ENCODE data around the gene ANKRD33B. TPM values are rescaled to one million over a fixed set of nuclear protein-coding genes. Genes with fewer than 3 reads are reported as not detected.

Gene ANKRD33B
- total and polyA plus RNA-seq, 2 donors (not counting 1 experiment from before 2014, with no cell fraction given): 7.7 to 7.8 TPM

DNA sequence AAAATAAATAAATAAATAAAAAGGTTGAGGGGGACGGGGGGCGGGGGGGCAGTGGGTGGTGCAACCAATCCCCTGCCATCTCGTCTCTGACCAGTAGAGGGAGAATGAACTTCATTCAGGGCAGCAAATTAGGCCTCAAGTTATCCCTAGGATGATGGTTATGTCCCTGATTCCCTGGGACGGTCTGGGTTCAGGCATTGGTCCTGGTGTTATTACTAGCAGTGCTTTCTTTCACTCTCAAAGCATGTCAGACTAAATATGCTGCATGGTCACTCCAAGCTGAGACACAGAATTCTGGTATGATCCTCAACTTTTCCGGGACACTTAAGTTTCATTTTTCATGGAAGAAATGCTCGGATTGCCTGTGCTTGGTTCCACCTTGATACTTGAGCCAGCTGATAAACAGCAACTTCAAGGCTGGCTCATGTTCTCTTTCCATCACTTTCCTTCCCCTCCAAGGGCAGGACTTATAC is 137.7 kb downstream of the ANKRD33B start:
- Histone ChIP-seq H3K36me3 (ENCODE audit: control insufficient read depth, insufficient read depth, low read length) (no peaks in the 10 kb centered on the region), H3K9ac (ENCODE audit: insufficient read depth, low read length) (no peak overlapping the region), H3K4me2 (ENCODE audit: extremely low read depth, insufficient read depth, low read length) (no peak overlapping the region), H3K79me2 (ENCODE audit: control insufficient read depth, insufficient read depth, low read length) (peaks cover 27% of the 10 kb centered on the region), H4K20me1 (ENCODE audit: control insufficient read depth, extremely low read depth, insufficient read depth, low read length) (no peaks in the 10 kb centered on the region), H3K27me3 (ENCODE audit: control insufficient read depth, insufficient read depth, low read length) (no peaks in the 10 kb centered on the region), H2AFZ (ENCODE audit: low read length) (no peak overlapping the region), H3K27ac (ENCODE audit: insufficient read depth, low read length) (peak overlapping the region; percentile 83), H3K4me1 (ENCODE audit: control insufficient read depth, extremely low read depth, insufficient read depth, low read length) (peaks cover 20% of the 10 kb centered on the region), H3K9me3 (ENCODE audit: control insufficient read depth, insufficient read depth, low read depth, low read length) (no peaks in the 10 kb centered on the region), H3K4me3 (replicated peaks in 1 of 4; ENCODE audit: control extremely low read depth in 1 of 4, insufficient read depth in 1 of 4, low read depth in 3 of 4, low read length in 4 of 4) (no peak overlapping the region)
- DNase-seq (ENCODE audit: low read depth in 2 of 2): peak; percentile 56 to 77
- TF ChIP-seq EZH2 (IDR thresholded peaks at IDR 0.05; ENCODE audit: low read length, missing control alignments): no peak
- TF ChIP-seq, protein P1, sequence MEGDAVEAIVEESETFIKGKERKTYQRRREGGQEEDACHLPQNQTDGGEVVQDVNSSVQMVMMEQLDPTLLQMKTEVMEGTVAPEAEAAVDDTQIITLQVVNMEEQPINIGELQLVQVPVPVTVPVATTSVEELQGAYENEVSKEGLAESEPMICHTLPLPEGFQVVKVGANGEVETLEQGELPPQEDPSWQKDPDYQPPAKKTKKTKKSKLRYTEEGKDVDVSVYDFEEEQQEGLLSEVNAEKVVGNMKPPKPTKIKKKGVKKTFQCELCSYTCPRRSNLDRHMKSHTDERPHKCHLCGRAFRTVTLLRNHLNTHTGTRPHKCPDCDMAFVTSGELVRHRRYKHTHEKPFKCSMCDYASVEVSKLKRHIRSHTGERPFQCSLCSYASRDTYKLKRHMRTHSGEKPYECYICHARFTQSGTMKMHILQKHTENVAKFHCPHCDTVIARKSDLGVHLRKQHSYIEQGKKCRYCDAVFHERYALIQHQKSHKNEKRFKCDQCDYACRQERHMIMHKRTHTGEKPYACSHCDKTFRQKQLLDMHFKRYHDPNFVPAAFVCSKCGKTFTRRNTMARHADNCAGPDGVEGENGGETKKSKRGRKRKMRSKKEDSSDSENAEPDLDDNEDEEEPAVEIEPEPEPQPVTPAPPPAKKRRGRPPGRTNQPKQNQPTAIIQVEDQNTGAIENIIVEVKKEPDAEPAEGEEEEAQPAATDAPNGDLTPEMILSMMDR (conservative IDR thresholded peaks at IDR 0.05 in 1 of 2, IDR thresholded peaks at IDR 0.05 in 1 of 2; ENCODE audit: low read depth in 1 of 2, low read length in 2 of 2): peak; percentile 46 to 60

DNA sequence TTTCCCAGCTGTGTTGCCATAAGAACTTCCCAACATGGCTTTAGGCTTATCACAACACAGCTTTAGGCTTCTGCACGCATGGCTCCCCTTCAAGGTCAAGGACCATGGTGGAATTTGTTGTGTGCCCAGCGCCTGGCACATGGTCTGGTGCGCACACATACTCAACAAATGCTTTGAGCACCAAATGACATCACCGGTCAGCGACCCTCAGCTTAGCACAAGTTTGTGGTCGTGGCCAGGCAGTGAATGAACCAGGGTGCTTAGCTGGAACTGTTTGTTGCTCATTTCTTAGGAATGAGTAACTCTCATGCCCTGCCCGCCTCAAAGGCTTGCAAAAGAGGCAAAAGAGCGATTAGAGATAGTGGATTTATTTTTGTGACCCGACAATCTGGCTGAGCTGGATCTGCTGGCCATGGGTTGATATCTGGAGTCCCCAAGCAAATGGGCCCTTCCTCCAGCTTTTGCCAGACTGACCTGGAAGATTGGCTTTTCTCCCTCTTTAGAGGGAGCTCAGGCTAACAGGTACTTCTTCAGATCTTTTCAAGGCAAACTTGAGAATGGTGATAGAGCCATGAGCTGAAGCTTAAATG is 138.3 kb downstream of the ANKRD33B start:
- no peaks in the 10 kb centered on the region for H3K9me3 ChIP-seq (ENCODE audit: control insufficient read depth, insufficient read depth, low read depth, low read length)
- H3K9ac ChIP-seq (ENCODE audit: insufficient read depth, low read length): no peak overlapping the region
- H4K20me1 ChIP-seq (ENCODE audit: control insufficient read depth, extremely low read depth, insufficient read depth, low read length): no peaks in the 10 kb centered on the region
- H2AFZ ChIP-seq (ENCODE audit: low read length): no peak overlapping the region
- no peaks in the 10 kb centered on the region for H3K27me3 ChIP-seq (ENCODE audit: control insufficient read depth, insufficient read depth, low read length)
- TF ChIP-seq, protein P1 (conservative IDR thresholded peaks at IDR 0.05 in 1 of 2, IDR thresholded peaks at IDR 0.05 in 1 of 2; ENCODE audit: low read depth in 1 of 2, low read length in 2 of 2): no peak
- TF ChIP-seq EZH2 (IDR thresholded peaks at IDR 0.05; ENCODE audit: low read length, missing control alignments): no peak
- H3K4me2 ChIP-seq (ENCODE audit: extremely low read depth, insufficient read depth, low read length): peak overlapping the region; percentile 39
- H3K4me3 ChIP-seq (replicated peaks in 1 of 4; ENCODE audit: control extremely low read depth in 1 of 4, insufficient read depth in 1 of 4, low read depth in 3 of 4, low read length in 4 of 4): no peak overlapping the region
- H3K36me3 ChIP-seq (ENCODE audit: control insufficient read depth, insufficient read depth, low read length): no peaks in the 10 kb centered on the region
- H3K4me1 ChIP-seq (ENCODE audit: control insufficient read depth, extremely low read depth, insufficient read depth, low read length): peaks cover 20% of the 10 kb centered on the region
- peaks cover 31% of the 10 kb centered on the region for H3K79me2 ChIP-seq (ENCODE audit: control insufficient read depth, insufficient read depth, low read length)
- DNase-seq (ENCODE audit: low read depth in 2 of 2): peak; percentile 96 to 99
- peak overlapping the region; percentile 83 for H3K27ac ChIP-seq (ENCODE audit: insufficient read depth, low read length)

DNA sequence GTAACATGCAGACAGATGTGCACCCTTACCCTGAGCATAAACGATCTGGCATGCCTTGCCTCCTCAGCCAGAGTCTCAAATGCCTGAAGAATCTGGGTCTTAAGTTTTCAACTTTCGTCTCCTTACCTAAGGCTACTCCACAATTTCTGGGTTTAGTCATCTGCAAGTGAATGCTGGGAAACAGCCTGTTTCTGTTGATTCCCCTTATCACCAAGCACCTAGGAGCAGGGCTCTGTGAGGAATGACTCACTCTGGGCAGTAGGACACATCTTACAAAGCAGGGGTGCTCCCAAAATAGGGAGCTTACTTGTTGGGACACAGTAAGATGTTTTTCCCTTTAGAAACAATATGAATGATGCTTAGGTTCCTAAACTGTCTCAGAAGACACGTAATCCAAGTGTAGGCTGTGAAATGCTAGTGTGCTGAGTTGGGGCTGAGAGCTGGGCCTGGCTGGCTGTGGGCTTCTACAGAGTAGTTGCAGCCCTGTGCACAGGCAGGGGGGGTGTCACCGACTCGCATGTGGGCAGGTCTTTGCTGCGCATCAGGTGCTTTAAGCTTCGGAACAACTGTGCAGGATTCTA is 139.1 kb downstream of the ANKRD33B start:
- no peak for TF ChIP-seq EZH2 (IDR thresholded peaks at IDR 0.05; ENCODE audit: low read length, missing control alignments)
- TF ChIP-seq, protein P1 (conservative IDR thresholded peaks at IDR 0.05 in 1 of 2, IDR thresholded peaks at IDR 0.05 in 1 of 2; ENCODE audit: low read depth in 1 of 2, low read length in 2 of 2): no peak
- H4K20me1 ChIP-seq (ENCODE audit: control insufficient read depth, extremely low read depth, insufficient read depth, low read length): no peaks in the 10 kb centered on the region
- no peaks in the 10 kb centered on the region for H3K36me3 ChIP-seq (ENCODE audit: control insufficient read depth, insufficient read depth, low read length)
- H3K4me2 ChIP-seq (ENCODE audit: extremely low read depth, insufficient read depth, low read length): peak overlapping the region; percentile 39
- peak; percentile 49 to 83 for DNase-seq (ENCODE audit: low read depth in 2 of 2)
- peaks cover 25% of the 10 kb centered on the region for H3K4me1 ChIP-seq (ENCODE audit: control insufficient read depth, extremely low read depth, insufficient read depth, low read length)
- H3K4me3 ChIP-seq (replicated peaks in 1 of 4; ENCODE audit: control extremely low read depth in 1 of 4, insufficient read depth in 1 of 4, low read depth in 3 of 4, low read length in 4 of 4): no peak overlapping the region
- peak overlapping the region; percentile 83 for H3K27ac ChIP-seq (ENCODE audit: insufficient read depth, low read length)
- no peak overlapping the region for H3K9ac ChIP-seq (ENCODE audit: insufficient read depth, low read length)
- H3K27me3 ChIP-seq (ENCODE audit: control insufficient read depth, insufficient read depth, low read length): no peaks in the 10 kb centered on the region
- H2AFZ ChIP-seq (ENCODE audit: low read length): no peak overlapping the region
- no peaks in the 10 kb centered on the region for H3K9me3 ChIP-seq (ENCODE audit: control insufficient read depth, insufficient read depth, low read depth, low read length)
- peaks cover 31% of the 10 kb centered on the region for H3K79me2 ChIP-seq (ENCODE audit: control insufficient read depth, insufficient read depth, low read length)

Data from fibroblast of lung (primary cell).